Stomach (tissue), 9 donors: ENCODE results near the gene ALPK1. TPM values are rescaled to one million over a fixed set of nuclear protein-coding genes. Genes with fewer than 3 reads are reported as not detected.
"Not testable (repeated sequence)": the region's sequence is repeated elsewhere in the genome, so short reads cannot be mapped to it uniquely, and the experiment has no call there.

Experiments used
- DNase-seq, 2 donors: peaks; one replicate each; pipeline versions ENCODE4 v3.0.0 to v3.0.0-alpha.2; 2013 to 2019
- H3K27ac ChIP-seq, 5 donors: fragments of 200-600 bp in 4 of 5; sonication (generic) in 4 of 5; one replicate each; pipeline ENCODE4 v1.5.1; 2013 to 2019; ENCODE audit warnings: mild to moderate bottlenecking in 1 of 5, moderate library complexity in 1 of 5
- H3K27me3 ChIP-seq, 3 donors: fragments of 200-600 bp; sonication (generic); one replicate each; pipeline ENCODE4 v1.5.1; 2017 to 2019; ENCODE audit warnings: mixed run types in 1 of 3
- H3K36me3 ChIP-seq, 4 donors: fragments of 200-600 bp; sonication (generic); 1 replicate in 3 of 4; 2 replicates in 1 of 4; pipeline ENCODE4 v1.5.1; 2016 to 2019
- H3K4me1 ChIP-seq, 4 donors: fragments of 200-600 bp; sonication (generic); one replicate each; pipeline ENCODE4 v1.5.1; 2016 to 2019
- H3K4me3 ChIP-seq, 4 donors: fragments of 200-600 bp; sonication (generic) in 3 of 4; one replicate each; pipeline ENCODE4 v1.5.1; 2016 to 2019; ENCODE audit warnings: mild to moderate bottlenecking in 1 of 4
- H3K9me3 ChIP-seq, 4 donors: fragments of 200-600 bp; sonication (generic); one replicate each; pipeline ENCODE4 v1.5.1; 2016 to 2019
- EP300 ChIP-seq: sonication (generic); formaldehyde crosslinking; IDR thresholded peaks from one replicate; pipeline ENCODE4 v1.6.1; 2017; ENCODE audit warnings: antibody characterized with exemption
- POLR2A ChIP-seq, 4 donors: fragments of 450-650 bp; IDR thresholded peaks; one replicate each; pipeline ENCODE4 v1.6.1; 2016; ENCODE audit warnings: antibody characterized with exemption in 4 of 4, control low read depth in 2 of 4, mild to moderate bottlenecking in 1 of 4, moderate library complexity in 1 of 4
- POLR2AphosphoS5 ChIP-seq, 3 donors: sonication (generic); formaldehyde crosslinking; IDR thresholded peaks; one replicate each; pipeline ENCODE4 v1.6.1; 2016; ENCODE audit warnings: antibody characterized with exemption in 3 of 3
- WGBS, 5 donors: extraction: QIAGEN DNeasy Blood & Tissue Kit in 3 of 5; methylation state at CpG; one replicate each; pipeline versions ENCODE4 v1.1.5 to v1.1.7; 2013 to 2018; 5-methylcytosine and 5-hydroxymethylcytosine counted together
- intact Hi-C: fragments of 100-400 bp; cut with DNase I; formaldehyde crosslinking; loops from one replicate; pipeline ENCODE4 v1.15.1; 2023; ENCODE audit warnings: low total_unique reads
- polyA plus RNA-seq, 3 donors: library from polyadenylated mRNA; stranded (reverse); fragments of 200-250 nt; gene quantifications; one replicate each; pipeline ENCODE4 v1.2.3, GENCODE V29; 2013
- total RNA-seq, 5 donors: library from RNA; depleted of rRNA; stranded (reverse); fragments of >200 nt; gene quantifications; one replicate each; pipeline versions ENCODE4 v1.1.0 to v1.2.3, GENCODE V29; 2014 to 2016
- TF ChIP-seq, protein P1 (sequence below), 7 experiments: fragments of 450-650 bp in 4 of 7; fragments of 200-600 bp in 3 of 7; sonication (generic) in 3 of 7; IDR thresholded peaks; one replicate each; pipeline ENCODE4 v1.5.1; 2016 to 2019; ENCODE audit warnings: antibody characterized with exemption in 7 of 7, control low read depth in 2 of 7, mild to moderate bottlenecking in 1 of 7
- donor health status: healthy with polysubstance abuse.
- donor health status: Bipolar disorder and iron deficiency.
- donor health status: healthy.

Gene ALPK1
- total and polyA plus RNA-seq, 8 donors: 2.9 to 47.7 (median 25.0) TPM

DNA sequence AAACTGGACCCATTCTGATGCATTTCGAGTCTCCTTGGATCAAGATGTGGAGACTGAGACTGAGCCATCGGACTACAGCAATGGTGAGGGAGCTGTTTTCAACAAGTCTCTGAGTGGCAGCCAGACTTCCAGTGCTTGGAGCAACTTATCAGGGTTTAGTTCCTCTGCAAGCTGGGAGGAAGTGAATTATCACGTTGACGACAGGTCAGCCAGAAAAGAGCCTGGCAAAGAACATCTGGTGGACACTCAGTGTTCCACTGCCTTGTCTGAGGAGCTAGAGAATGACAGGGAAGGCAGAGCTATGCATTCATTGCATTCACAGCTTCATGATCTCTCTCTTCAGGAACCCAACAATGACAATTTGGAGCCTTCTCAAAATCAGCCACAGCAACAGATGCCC, 134.0 kb downstream of the ALPK1 start:
- 69 to 88% (median 80%) methylated on average over 4 of the region's 4 CpGs for WGBS, 5 donors
- Histone ChIP-seq H3K36me3 (peaks cover 3 to 79% (median 71%) of the 10 kb centered on the region in 4 donors), H3K27ac (no peak overlapping the region), H3K4me3 (no peak overlapping the region), H3K27me3 (no peaks in the 10 kb centered on the region), H3K9me3 (no peaks in the 10 kb centered on the region), H3K4me1 (no peaks in the 10 kb centered on the region)
- intact Hi-C loops: no loop called here
- TF ChIP-seq, protein P1, sequence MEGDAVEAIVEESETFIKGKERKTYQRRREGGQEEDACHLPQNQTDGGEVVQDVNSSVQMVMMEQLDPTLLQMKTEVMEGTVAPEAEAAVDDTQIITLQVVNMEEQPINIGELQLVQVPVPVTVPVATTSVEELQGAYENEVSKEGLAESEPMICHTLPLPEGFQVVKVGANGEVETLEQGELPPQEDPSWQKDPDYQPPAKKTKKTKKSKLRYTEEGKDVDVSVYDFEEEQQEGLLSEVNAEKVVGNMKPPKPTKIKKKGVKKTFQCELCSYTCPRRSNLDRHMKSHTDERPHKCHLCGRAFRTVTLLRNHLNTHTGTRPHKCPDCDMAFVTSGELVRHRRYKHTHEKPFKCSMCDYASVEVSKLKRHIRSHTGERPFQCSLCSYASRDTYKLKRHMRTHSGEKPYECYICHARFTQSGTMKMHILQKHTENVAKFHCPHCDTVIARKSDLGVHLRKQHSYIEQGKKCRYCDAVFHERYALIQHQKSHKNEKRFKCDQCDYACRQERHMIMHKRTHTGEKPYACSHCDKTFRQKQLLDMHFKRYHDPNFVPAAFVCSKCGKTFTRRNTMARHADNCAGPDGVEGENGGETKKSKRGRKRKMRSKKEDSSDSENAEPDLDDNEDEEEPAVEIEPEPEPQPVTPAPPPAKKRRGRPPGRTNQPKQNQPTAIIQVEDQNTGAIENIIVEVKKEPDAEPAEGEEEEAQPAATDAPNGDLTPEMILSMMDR (IDR thresholded peaks at IDR 0.05): no peak
- TF ChIP-seq POLR2AphosphoS5 (IDR thresholded peaks at IDR 0.05): no peak
- TF ChIP-seq EP300: no peak
- TF ChIP-seq POLR2A (IDR thresholded peaks at IDR 0.05): no peak
- no peak for DNase-seq

DNA sequence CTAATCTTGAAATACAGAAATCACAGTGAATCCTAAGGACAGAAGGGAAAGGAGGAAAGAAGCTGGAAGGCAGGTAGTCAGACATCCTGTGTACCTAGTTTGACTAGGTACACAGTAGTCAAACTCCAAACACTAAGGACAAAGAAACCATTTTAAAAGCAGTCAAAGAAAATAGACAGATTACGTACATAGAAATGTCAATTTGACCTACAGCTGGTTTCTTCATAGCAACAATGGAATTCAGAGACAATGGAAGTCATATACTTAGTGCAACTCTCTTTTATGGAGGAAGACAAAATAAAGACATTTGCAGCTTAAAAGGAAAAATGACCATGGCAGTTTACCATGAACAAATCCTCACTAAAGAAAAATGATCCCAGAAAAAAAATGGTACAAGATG, 139.8 kb downstream of the ALPK1 start:
- no peak for DNase-seq
- TF ChIP-seq POLR2AphosphoS5 (IDR thresholded peaks at IDR 0.05) (no peak), POLR2A (IDR thresholded peaks at IDR 0.05) (no peak), EP300 (no peak)
- TF ChIP-seq, protein P1 (IDR thresholded peaks at IDR 0.05): no peak
- Histone ChIP-seq H3K9me3 (no peaks in the 10 kb centered on the region), H3K4me3 (no peak overlapping the region), H3K27ac (no peak overlapping the region), H3K36me3 (peaks cover 16 to 80% (median 73%) of the 10 kb centered on the region in 4 donors), H3K4me1 (no peaks in the 10 kb centered on the region), H3K27me3 (no peaks in the 10 kb centered on the region)
- 86 to 95% (median 94%) methylated on average over 1 of the region's 1 CpG for WGBS, 5 donors
- intact Hi-C loops: no loop called here

DNA sequence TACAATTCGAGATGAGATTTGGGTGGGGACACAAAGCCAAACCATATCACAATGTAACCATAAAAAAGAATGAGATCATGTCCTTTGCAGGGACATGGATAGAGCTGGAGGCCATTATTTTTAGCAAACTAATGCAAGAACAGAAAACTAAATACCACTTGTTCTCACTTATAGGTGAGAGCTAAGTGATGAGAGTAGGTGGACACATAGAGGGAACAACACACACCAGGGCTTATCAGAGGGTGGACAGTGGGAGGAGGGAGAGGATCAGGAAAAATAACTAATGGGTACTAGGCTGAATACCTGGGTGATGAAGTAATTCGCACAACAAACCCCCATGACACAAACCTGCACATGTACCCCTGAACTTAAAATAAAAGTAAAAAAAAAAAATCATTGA, 145.1 kb downstream of the ALPK1 start:
- intact Hi-C loops, H3K4me3 ChIP-seq, DNase-seq, H3K27me3 ChIP-seq, H3K27ac ChIP-seq, H3K4me1 ChIP-seq: not testable (repeated sequence)
- Histone ChIP-seq H3K36me3 (peaks cover 8 to 82% (median 66%) of the 10 kb centered on the region in 4 donors), H3K9me3 (peaks cover 0 to 23% (median 16%) of the 10 kb centered on the region in 4 donors)
- 90 to 97% (median 97%) methylated on average over 2 of the region's 2 CpGs for WGBS, 5 donors

DNA sequence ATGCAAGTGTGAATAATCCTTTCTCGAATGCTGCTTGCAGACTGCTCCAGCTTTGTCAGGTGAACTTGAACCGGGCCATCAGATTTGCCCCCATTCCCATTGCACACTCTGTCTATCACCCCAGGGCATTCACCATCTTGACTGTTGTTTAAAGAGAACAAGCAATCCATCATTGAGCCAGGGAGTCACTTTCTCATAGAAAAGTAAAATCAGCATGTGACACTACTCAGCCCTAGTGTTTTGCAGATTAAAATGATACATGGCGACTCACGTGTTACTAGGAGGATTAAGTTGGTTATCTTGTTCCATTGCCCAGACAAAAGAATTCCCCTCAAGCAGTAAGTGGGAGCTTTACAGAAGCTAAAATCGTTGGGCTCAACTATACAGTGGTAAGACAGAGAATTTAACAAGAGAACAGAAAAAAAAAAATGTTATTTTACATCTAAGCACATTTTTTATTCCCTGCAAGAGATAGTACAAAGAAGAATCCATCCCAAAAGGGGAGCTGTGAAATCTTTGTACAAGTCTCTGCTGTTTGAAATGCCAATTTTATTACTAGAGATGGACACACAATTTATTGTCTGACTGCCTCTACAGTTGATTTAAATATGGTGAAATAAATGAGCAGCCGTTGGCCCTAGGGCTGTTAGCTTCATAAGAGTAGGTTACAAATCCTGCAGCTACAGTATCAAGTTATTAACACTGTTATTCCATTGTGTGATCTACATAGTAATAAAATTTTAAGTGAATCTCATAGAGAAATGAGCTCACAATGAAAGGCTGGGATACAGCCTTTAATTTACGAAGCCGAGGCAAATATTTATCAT, 151.3 kb downstream of the ALPK1 start:
- no peak for DNase-seq
- intact Hi-C loops: no loop called here
- Histone ChIP-seq H3K4me1 (no peaks in the 10 kb centered on the region), H3K27ac (no peak overlapping the region), H3K36me3 (peaks cover 0 to 23% (median 5%) of the 10 kb centered on the region in 4 donors), H3K27me3 (no peaks in the 10 kb centered on the region), H3K4me3 (no peak overlapping the region), H3K9me3 (peaks cover 0 to 19% (median 16%) of the 10 kb centered on the region in 4 donors)
- TF ChIP-seq EP300 (no peak), POLR2A (IDR thresholded peaks at IDR 0.05) (no peak), POLR2AphosphoS5 (IDR thresholded peaks at IDR 0.05) (no peak)
- TF ChIP-seq, protein P1 (IDR thresholded peaks at IDR 0.05): no peak
- 62 to 73% (median 63%) methylated on average over 8 of the region's 8 CpGs for WGBS, 5 donors

DNA sequence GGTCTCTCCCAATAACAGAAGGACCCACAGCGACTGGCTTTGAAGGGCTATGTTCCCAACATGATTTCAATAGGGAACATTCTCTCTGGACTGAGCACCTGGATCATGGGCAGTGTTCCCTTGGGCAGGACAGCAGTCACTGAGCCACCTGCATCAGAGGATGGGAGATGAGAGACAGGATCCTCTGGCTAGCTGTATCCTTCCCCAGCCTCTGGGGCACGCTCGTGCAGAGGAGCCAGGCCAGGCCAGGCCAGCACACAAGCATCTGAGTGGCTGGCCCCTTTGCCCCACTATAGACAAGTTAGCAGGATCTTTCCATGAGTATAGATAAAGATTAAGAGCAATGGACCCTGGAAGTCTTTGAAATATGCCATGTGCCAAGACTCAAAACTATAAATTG, 152.5 kb downstream of the ALPK1 start:
- H3K9me3 ChIP-seq: peaks cover 0 to 14% (median 12%) of the 10 kb centered on the region in 4 donors
- whole genome bisulfite sequencing, 5 donors: 87 to 94% (median 91%) methylated on average over 3 of the region's 3 CpGs
- H3K27me3 ChIP-seq: no peaks in the 10 kb centered on the region

More for the DNA sequence above, 152.5 kb downstream of the ALPK1 start:
- peaks cover 0 to 22% (median 5%) of the 10 kb centered on the region in 4 donors for H3K36me3 ChIP-seq
- no peak overlapping the region for H3K27ac ChIP-seq
- DNase-seq: no peak
- TF ChIP-seq POLR2A (IDR thresholded peaks at IDR 0.05) (no peak), POLR2AphosphoS5 (IDR thresholded peaks at IDR 0.05) (no peak), EP300 (no peak)
- TF ChIP-seq, protein P1 (IDR thresholded peaks at IDR 0.05): no peak
- intact Hi-C loops: no loop called here
- no peak overlapping the region for H3K4me3 ChIP-seq
- H3K4me1 ChIP-seq: no peaks in the 10 kb centered on the region
